Epithelial cell of esophagus (primary cell): Measurements from ENCODE around the gene MYCT1.
"Not testable (repeated sequence)": the region's sequence is repeated elsewhere in the genome, so short reads cannot be mapped to it uniquely, and the experiment has no call there.

Source experiments
- DNase-seq: peaks from one replicate; pipeline ENCODE4 v3.0.0; 2010; ENCODE audit warnings: low read depth
- H3K4me3 ChIP-seq: 2 replicates; pipeline ENCODE4 v1.5.1; 2011; ENCODE audit warnings: mild to moderate bottlenecking, low read length, control low read depth
- TF ChIP-seq, protein P1 (sequence below): IDR thresholded peaks from 2 replicates; pipeline ENCODE4 v1.5.1; 2011; ENCODE audit warnings: low read depth, mild to moderate bottlenecking, low read length, control low read depth, inconsistent platforms; ENCODE audit not compliant: insufficient read depth; ENCODE audit errors: missing control alignments

The MYCT1 gene

DNA sequence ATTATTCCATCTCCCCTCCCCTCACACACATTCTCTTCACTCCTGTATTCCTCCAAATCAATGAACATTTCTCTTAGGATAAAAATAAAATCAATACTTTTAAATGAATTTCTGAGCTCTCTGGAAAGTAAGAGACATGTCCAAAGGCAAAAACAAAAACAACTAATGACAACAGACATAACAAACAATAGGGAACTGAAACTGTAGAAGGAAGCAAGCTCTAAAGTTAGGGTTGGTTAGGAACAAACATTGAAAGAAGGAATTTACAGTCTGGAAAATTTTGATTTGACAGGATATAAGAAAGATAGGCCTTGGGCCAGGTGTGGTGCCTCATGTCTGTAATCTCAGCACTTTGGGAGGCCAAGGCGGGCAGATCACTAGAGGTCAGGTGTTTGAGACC, 17.5 kb upstream of the MYCT1 start:
- TF ChIP-seq, protein P1, sequence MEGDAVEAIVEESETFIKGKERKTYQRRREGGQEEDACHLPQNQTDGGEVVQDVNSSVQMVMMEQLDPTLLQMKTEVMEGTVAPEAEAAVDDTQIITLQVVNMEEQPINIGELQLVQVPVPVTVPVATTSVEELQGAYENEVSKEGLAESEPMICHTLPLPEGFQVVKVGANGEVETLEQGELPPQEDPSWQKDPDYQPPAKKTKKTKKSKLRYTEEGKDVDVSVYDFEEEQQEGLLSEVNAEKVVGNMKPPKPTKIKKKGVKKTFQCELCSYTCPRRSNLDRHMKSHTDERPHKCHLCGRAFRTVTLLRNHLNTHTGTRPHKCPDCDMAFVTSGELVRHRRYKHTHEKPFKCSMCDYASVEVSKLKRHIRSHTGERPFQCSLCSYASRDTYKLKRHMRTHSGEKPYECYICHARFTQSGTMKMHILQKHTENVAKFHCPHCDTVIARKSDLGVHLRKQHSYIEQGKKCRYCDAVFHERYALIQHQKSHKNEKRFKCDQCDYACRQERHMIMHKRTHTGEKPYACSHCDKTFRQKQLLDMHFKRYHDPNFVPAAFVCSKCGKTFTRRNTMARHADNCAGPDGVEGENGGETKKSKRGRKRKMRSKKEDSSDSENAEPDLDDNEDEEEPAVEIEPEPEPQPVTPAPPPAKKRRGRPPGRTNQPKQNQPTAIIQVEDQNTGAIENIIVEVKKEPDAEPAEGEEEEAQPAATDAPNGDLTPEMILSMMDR, result no peak
- no peak for DNase-seq

DNA sequence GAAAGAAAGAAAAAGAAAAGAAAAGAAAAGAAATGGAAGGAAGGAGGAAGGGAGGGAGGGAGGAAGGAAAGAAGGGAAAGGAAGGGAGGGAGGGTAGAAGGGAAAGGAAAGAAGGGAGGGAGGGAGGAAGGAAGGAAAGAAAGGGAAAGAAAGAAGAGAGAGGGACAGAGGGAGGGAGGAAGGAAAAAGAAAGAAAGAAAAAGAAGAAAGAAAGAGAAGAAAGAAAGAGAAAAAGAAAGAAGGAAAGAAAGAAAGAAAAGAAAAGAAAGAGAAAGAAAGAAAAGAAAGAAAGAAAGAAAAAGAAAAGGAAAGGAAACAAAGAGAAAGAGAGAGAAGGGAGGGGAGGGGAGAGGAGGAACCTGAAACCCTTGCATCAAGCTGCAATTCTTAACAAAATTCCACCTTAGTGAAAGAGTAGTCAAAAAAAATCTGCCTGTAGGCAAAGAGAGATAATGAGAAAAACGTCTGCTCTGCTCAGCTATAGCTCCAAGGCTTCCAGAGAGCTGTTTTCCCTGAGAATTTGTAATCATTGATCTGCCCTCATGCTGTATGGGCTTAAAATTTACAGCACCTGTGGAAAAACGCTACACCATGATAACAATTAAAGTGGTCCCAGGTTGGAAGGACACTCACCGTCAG, 16.7 kb upstream of the MYCT1 start:
- TF ChIP-seq, protein P1, result no peak
- no peak overlapping the region for H3K4me3 ChIP-seq
- DNase-seq, result no peak

More for the DNA sequence above, 17.5 kb upstream of the MYCT1 start:
- no peak overlapping the region for H3K4me3 ChIP-seq

DNA sequence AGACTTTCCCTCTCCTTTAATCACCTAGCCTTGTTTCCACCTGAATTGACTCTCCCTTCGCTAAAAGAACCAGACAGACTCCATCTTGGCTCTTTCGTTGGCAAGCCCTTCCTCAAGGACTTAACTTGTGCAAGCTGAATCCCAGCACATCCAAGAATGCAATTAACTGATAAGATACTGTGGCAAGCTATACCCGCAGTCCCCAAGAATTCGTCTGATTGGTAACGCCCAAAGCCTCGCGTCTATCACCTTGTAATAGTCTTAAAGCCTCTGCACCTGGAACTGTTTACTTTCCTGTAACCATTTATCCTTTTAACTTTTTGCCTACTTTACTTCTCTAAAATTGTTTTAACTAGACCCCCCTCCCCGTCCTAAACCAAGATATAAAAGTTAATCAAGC, 15.6 kb upstream of the MYCT1 start:
- no peak for DNase-seq
- TF ChIP-seq, protein P1, result no peak

GRCh38 chr6:152682935-152683334, 14.8 kb upstream of the MYCT1 start:
- DNase-seq, H3K4me3 ChIP-seq: not testable (repeated sequence)

More for the DNA sequence above, 15.6 kb upstream of the MYCT1 start:
- no peak overlapping the region for H3K4me3 ChIP-seq

DNA sequence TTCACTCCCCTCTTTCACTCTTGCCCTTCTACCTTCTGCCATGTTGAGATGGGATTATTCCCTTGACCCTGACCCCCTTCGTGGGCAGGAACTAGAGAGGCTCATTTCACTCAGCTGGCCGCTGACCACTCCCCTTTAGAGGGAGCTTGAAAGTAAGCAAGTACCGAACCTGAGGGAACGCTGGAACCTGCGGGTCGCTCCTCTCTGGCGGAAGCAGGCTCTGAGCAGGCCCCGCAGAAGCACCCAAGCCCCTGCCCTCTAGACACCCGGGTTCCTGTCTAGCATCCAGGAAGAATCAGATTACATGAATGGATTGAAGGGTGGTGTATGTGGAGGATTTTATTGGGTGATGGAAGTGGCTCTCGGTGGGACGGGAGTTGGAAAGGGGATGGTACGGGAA, 11.9 kb upstream of the MYCT1 start:
- DNase-seq, result no peak
- TF ChIP-seq, protein P1, result no peak
- no peak overlapping the region for H3K4me3 ChIP-seq

DNA sequence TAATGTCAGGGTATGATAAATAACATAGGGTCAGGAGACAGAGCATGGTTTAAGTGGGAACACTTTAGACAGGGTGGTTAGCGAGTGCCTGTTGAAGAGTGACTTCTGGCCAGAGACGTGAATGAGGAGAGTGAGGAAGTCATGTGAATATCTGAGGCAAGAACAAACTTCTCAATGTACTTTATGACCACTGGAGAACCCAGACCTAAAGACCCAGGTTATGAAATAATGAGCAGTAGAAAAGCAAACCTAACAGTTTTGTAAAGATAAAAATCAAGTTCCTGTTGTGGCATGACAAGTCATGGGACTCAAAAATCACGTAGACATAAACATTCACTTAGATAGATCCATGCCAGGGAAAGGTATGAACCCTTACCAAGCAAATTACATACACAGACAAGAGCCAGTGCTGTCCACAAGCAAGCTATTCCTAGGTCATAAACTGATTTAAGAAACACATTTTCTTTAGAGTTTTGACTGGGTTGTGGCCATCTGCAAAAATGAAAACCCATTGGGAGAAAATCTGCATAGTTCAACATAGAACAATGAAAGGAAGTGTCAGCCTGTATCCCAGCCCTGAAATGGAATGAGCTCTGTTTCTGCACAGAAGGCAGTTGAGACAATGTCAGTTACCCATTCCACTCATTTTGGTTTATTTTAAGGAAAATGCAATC, 2.2 kb upstream of the MYCT1 start:
- no peak for DNase-seq
- no peak overlapping the region for H3K4me3 ChIP-seq
- TF ChIP-seq, protein P1, result no peak

GRCh38 chr6:152696522-152696921, 1.2 kb upstream of the MYCT1 start:
- TF ChIP-seq, protein P1, result no peak
- peak; percentile 94 for DNase-seq
- no peak overlapping the region for H3K4me3 ChIP-seq
